ENCODE results near the gene BLTP2. TPM values are rescaled to one million over a fixed set of nuclear protein-coding genes. Genes with fewer than 3 reads are reported as not detected.

BLTP2 gene
- total and polyA plus RNA-seq, 2 of the 13 experiments (the other 11 are each of a cell fraction or from before 2014, with no cell fraction given): 66.7 to 80.9 TPM

DNA sequence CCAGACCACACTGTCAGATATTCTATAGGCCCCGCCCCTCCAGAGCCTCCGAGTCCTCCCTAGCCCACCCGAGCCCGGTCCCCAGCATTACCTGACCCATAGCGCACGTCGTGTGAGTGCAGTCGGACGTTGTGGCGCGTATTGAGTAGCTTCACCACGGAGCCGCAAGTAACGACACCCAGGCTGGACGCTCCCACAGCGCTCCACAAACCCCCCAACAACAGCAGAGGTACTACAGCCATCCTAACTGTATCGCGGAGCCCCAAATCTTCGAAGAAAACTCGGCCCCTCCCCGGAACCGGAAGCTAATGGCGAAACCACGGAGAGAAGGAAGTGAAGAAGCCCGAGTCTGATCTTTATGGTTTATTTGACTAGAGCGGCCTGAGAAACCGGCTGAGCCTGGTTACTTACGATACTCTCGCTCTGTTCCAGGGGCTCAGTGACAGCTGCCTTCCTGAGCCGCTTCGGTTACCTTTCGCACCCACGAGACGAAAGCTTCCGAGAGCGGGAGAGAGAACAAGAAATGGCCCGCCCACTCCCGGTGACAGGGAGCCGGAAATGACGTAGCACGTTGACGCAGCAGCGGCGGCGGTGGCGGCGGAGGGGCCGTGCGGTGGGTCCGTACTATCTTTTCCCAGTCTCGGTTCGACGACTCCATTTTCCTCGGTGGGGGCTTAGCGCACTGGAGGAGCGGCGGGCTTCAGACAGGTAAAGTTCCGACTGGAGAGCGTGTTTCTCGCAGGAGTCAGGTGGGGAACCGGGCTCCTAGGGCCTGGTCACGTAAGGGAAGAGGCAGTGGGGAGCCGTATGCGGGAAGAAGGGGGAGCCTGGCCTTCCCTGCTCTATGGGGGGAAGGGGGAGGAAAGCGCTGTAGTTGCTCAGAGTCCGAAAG, 16.9 kb upstream of the BLTP2 start, which contains the start of the genes SDF2 and SUPT6H (continued):
- TF ChIP-seq, protein P1, sequence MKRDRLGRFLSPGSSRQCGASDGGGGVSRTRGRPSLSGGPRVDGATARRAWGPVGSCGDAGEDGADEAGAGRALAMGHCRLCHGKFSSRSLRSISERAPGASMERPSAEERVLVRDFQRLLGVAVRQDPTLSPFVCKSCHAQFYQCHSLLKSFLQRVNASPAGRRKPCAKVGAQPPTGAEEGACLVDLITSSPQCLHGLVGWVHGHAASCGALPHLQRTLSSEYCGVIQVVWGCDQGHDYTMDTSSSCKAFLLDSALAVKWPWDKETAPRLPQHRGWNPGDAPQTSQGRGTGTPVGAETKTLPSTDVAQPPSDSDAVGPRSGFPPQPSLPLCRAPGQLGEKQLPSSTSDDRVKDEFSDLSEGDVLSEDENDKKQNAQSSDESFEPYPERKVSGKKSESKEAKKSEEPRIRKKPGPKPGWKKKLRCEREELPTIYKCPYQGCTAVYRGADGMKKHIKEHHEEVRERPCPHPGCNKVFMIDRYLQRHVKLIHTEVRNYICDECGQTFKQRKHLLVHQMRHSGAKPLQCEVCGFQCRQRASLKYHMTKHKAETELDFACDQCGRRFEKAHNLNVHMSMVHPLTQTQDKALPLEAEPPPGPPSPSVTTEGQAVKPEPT (CRISPR knock-in tag; IDR thresholded peaks at IDR 0.05; ENCODE audit: low read depth): peak; percentile 55; the same call in 1 of the 2 replicates
- TF ChIP-seq ZNF160 (CRISPR knock-in tag; IDR thresholded peaks at IDR 0.05) (0 out of 2 replicates have a peak, but pooled peaks have one; percentile 52), ZBTB3 (CRISPR knock-in tag; IDR thresholded peaks at IDR 0.05; ENCODE audit: borderline replicate concordance, low read depth) (peak; percentile 51; the same call in 1 of the 2 replicates), ETV6 (CRISPR knock-in tag; conservative IDR thresholded peaks at IDR 0.05) (no peak), FOSL2 (CRISPR knock-in tag; IDR thresholded peaks at IDR 0.05) (peak; percentile 53), ZNF556 (CRISPR knock-in tag; IDR thresholded peaks at IDR 0.05; ENCODE audit: borderline replicate concordance) (peak; percentile 60; the same call in 1 of the 2 replicates), ZNF737 (CRISPR knock-in tag; IDR thresholded peaks at IDR 0.05; ENCODE audit: borderline replicate concordance) (peak; percentile 50; the same call in 1 of the 2 replicates), FLYWCH1 (CRISPR knock-in tag; IDR thresholded peaks at IDR 0.05) (no peak), AGO2 (optimal IDR thresholded peaks at IDR 0.05; ENCODE audit: low read depth, low read length) (peak; percentile 64), ZNF33B (CRISPR knock-in tag; IDR thresholded peaks at IDR 0.05) (peak; percentile 10; the same call in 1 of the 2 replicates), ZMYM2 (CRISPR knock-in tag; IDR thresholded peaks at IDR 0.05) (no peak), SP4 (CRISPR knock-in tag; IDR thresholded peaks at IDR 0.05) (peak; percentile 74), ZNF605 (CRISPR knock-in tag; IDR thresholded peaks at IDR 0.05) (peak; percentile 80; the same call in 1 of the 2 replicates), ZNF225 (CRISPR knock-in tag; IDR thresholded peaks at IDR 0.05) (peak; percentile 67; the same call in 1 of the 2 replicates), ZNF607 (CRISPR knock-in tag; IDR thresholded peaks at IDR 0.05; ENCODE audit: borderline replicate concordance) (no peak; the same call in 1 of the 2 replicates), ZMYM4 (CRISPR knock-in tag; IDR thresholded peaks at IDR 0.05) (peak; percentile 52; the same call in 1 of the 2 replicates), KAT8 (CRISPR knock-in tag; IDR thresholded peaks at IDR 0.05) (peak; percentile 93)
- TF ChIP-seq, protein P2, sequence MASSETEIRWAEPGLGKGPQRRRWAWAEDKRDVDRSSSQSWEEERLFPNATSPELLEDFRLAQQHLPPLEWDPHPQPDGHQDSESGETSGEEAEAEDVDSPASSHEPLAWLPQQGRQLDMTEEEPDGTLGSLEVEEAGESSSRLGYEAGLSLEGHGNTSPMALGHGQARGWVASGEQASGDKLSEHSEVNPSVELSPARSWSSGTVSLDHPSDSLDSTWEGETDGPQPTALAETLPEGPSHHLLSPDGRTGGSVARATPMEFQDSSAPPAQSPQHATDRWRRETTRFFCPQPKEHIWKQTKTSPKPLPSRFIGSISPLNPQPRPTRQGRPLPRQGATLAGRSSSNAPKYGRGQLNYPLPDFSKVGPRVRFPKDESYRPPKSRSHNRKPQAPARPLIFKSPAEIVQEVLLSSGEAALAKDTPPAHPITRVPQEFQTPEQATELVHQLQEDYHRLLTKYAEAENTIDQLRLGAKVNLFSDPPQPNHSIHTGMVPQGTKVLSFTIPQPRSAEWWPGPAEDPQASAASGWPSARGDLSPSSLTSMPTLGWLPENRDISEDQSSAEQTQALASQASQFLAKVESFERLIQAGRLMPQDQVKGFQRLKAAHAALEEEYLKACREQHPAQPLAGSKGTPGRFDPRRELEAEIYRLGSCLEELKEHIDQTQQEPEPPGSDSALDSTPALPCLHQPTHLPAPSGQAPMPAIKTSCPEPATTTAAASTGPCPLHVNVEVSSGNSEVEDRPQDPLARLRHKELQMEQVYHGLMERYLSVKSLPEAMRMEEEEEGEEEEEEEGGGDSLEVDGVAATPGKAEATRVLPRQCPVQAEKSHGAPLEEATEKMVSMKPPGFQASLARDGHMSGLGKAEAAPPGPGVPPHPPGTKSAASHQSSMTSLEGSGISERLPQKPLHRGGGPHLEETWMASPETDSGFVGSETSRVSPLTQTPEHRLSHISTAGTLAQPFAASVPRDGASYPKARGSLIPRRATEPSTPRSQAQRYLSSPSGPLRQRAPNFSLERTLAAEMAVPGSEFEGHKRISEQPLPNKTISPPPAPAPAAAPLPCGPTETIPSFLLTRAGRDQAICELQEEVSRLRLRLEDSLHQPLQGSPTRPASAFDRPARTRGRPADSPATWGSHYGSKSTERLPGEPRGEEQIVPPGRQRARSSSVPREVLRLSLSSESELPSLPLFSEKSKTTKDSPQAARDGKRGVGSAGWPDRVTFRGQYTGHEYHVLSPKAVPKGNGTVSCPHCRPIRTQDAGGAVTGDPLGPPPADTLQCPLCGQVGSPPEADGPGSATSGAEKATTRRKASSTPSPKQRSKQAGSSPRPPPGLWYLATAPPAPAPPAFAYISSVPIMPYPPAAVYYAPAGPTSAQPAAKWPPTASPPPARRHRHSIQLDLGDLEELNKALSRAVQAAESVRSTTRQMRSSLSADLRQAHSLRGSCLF (CRISPR knock-in tag; IDR thresholded peaks at IDR 0.05; ENCODE audit: borderline replicate concordance): no peak
- TF ChIP-seq, protein P3, sequence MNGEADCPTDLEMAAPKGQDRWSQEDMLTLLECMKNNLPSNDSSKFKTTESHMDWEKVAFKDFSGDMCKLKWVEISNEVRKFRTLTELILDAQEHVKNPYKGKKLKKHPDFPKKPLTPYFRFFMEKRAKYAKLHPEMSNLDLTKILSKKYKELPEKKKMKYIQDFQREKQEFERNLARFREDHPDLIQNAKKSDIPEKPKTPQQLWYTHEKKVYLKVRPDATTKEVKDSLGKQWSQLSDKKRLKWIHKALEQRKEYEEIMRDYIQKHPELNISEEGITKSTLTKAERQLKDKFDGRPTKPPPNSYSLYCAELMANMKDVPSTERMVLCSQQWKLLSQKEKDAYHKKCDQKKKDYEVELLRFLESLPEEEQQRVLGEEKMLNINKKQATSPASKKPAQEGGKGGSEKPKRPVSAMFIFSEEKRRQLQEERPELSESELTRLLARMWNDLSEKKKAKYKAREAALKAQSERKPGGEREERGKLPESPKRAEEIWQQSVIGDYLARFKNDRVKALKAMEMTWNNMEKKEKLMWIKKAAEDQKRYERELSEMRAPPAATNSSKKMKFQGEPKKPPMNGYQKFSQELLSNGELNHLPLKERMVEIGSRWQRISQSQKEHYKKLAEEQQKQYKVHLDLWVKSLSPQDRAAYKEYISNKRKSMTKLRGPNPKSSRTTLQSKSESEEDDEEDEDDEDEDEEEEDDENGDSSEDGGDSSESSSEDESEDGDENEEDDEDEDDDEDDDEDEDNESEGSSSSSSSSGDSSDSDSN (CRISPR knock-in tag; IDR thresholded peaks at IDR 0.05): peak; percentile 77
